ENCODE results near the gene ZNF117. TPM values are rescaled to one million over a fixed set of nuclear protein-coding genes. Genes with fewer than 3 reads are reported as not detected.

Gene ZNF117
- total RNA-seq (2021; ENCODE audit: unreplicated experiment) (2.5 TPM), Bru-seq, nascent RNA (percentile 57 among the genes with signal in this experiment), BruChase-seq, experiment 1, labeled RNA remaining after a 6-hour chase (percentile 75 among the genes with signal in this experiment), BruChase-seq, experiment 2, labeled RNA remaining after a 2-hour chase (percentile 67 among the genes with signal in this experiment)
- 0.49 and 0.60 TPM in 2 replicates for polyA plus RNA-seq (2012)
- long read RNA-seq, full-length matches to known transcripts: 2 of 5 reads
- long read RNA-seq, partial matches to known transcripts: 0 of 5 reads
- long read RNA-seq, other reads (novel, unspliced or antisense): 3 of 5 reads

DNA sequence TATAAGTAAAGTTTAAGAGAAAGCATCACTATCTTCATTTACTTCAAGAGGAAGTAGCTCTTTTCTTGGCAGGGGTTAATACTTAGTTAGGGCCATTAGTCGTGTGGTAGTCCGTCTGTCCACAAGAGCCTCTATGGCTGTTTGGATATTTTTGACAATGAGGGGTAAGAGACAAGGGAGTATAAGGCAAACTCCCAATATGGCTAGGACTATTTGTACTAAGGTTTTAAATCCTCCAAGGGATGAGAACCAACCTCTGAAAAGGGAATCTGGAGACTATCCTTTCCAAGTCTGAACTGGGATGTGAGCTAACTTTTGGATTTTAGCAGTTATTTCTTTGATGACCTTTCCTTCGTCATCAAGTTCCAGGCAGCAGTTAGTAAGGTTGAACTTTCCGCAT, at the start of gene ZNF117:
Gene ZNF117 (minus strand): TSS at position 101 of the 400 bp plus-strand sequence.
- CTCF ChIA-PET: no interaction called here
- DNase-seq (ENCODE audit: low read depth, low spot score): no peak
- intact Hi-C loops (cut with micrococcal nuclease): no loop called here

More for the DNA sequence above, at the start of gene ZNF117:
- no peak within 1 kb of the TSS for H2AFZ ChIP-seq (ENCODE audit: low read depth, low read length, poor library complexity, severe bottlenecking)
- no peak for TF ChIP-seq EZH2 (IDR thresholded peaks at IDR 0.05)
- TF ChIP-seq EGR1 (IDR thresholded peaks at IDR 0.05; ENCODE audit: low read depth): no peak
- TF ChIP-seq, protein P1, sequence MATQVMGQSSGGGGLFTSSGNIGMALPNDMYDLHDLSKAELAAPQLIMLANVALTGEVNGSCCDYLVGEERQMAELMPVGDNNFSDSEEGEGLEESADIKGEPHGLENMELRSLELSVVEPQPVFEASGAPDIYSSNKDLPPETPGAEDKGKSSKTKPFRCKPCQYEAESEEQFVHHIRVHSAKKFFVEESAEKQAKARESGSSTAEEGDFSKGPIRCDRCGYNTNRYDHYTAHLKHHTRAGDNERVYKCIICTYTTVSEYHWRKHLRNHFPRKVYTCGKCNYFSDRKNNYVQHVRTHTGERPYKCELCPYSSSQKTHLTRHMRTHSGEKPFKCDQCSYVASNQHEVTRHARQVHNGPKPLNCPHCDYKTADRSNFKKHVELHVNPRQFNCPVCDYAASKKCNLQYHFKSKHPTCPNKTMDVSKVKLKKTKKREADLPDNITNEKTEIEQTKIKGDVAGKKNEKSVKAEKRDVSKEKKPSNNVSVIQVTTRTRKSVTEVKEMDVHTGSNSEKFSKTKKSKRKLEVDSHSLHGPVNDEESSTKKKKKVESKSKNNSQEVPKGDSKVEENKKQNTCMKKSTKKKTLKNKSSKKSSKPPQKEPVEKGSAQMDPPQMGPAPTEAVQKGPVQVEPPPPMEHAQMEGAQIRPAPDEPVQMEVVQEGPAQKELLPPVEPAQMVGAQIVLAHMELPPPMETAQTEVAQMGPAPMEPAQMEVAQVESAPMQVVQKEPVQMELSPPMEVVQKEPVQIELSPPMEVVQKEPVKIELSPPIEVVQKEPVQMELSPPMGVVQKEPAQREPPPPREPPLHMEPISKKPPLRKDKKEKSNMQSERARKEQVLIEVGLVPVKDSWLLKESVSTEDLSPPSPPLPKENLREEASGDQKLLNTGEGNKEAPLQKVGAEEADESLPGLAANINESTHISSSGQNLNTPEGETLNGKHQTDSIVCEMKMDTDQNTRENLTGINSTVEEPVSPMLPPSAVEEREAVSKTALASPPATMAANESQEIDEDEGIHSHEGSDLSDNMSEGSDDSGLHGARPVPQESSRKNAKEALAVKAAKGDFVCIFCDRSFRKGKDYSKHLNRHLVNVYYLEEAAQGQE (IDR thresholded peaks at IDR 0.05; ENCODE audit: low read depth): no peak
- no peak for TF ChIP-seq JUND (IDR thresholded peaks at IDR 0.05)
- no peak for TF ChIP-seq SP1 (IDR thresholded peaks at IDR 0.05; ENCODE audit: low read depth)
- TF ChIP-seq RAD21 (IDR thresholded peaks at IDR 0.05; ENCODE audit: low read depth): no peak
- no peak for TF ChIP-seq CEBPB (IDR thresholded peaks at IDR 0.05; ENCODE audit: low read depth)
- no peak for TF ChIP-seq CBX3 (IDR thresholded peaks at IDR 0.05; ENCODE audit: low read depth)
- TF ChIP-seq POLR2AphosphoS5 (IDR thresholded peaks at IDR 0.05; ENCODE audit: low read depth, low read length): no peak
- no peak for TF ChIP-seq ZNF274 (IDR thresholded peaks at IDR 0.05; ENCODE audit: low read depth, low read length)
- TF ChIP-seq, protein P2, sequence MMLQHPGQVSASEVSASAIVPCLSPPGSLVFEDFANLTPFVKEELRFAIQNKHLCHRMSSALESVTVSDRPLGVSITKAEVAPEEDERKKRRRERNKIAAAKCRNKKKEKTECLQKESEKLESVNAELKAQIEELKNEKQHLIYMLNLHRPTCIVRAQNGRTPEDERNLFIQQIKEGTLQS (IDR thresholded peaks at IDR 0.05): no peak
- no peak for TF ChIP-seq FOSL1 (IDR thresholded peaks at IDR 0.05; ENCODE audit: low read depth)
- no peak for TF ChIP-seq YY1 (IDR thresholded peaks at IDR 0.05; ENCODE audit: extremely low read depth, insufficient replicate concordance, low read depth, low read length)
- TF ChIP-seq TCF7L2 (IDR thresholded peaks at IDR 0.05; ENCODE audit: borderline replicate concordance, extremely low read depth, insufficient read depth, insufficient read length): no peak
- TF ChIP-seq, protein P3, sequence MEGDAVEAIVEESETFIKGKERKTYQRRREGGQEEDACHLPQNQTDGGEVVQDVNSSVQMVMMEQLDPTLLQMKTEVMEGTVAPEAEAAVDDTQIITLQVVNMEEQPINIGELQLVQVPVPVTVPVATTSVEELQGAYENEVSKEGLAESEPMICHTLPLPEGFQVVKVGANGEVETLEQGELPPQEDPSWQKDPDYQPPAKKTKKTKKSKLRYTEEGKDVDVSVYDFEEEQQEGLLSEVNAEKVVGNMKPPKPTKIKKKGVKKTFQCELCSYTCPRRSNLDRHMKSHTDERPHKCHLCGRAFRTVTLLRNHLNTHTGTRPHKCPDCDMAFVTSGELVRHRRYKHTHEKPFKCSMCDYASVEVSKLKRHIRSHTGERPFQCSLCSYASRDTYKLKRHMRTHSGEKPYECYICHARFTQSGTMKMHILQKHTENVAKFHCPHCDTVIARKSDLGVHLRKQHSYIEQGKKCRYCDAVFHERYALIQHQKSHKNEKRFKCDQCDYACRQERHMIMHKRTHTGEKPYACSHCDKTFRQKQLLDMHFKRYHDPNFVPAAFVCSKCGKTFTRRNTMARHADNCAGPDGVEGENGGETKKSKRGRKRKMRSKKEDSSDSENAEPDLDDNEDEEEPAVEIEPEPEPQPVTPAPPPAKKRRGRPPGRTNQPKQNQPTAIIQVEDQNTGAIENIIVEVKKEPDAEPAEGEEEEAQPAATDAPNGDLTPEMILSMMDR (IDR thresholded peaks at IDR 0.05 in 2 of 3, conservative IDR thresholded peaks at IDR 0.05 in 1 of 3; ENCODE audit: borderline replicate concordance in 1 of 3, insufficient read depth in 1 of 3, low read depth in 2 of 3, low read length in 2 of 3): no peak
- no peak for TF ChIP-seq SIN3A (IDR thresholded peaks at IDR 0.05; ENCODE audit: low read depth)
- TF ChIP-seq, protein P4, sequence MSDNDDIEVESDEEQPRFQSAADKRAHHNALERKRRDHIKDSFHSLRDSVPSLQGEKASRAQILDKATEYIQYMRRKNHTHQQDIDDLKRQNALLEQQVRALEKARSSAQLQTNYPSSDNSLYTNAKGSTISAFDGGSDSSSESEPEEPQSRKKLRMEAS (IDR thresholded peaks at IDR 0.05): no peak
- BruUV-seq (replicated peaks): TSS peak; percentile 11
- no peak within 1 kb of the TSS for H3K9ac ChIP-seq (ENCODE audit: low read length)
- H4K20me1 ChIP-seq (ENCODE audit: insufficient read depth): no peaks in the 10 kb centered on the region
- H3K9me3 ChIP-seq (ENCODE audit: control insufficient read depth in 1 of 2, insufficient read depth in 1 of 2, low read depth in 1 of 2, low read length in 2 of 2): peaks cover 11 to 19% of the 10 kb centered on the region in 2 experiments; a peak in 3 of 4 replicates
- H3K27me3 ChIP-seq (ENCODE audit: insufficient read depth, low read length): no peaks in the 10 kb centered on the region
- H3K36me3 ChIP-seq (ENCODE audit: control insufficient read depth in 1 of 2, insufficient read depth in 2 of 2, low read length in 2 of 2): no peaks in the 10 kb centered on the region
- H3K4me2 ChIP-seq (ENCODE audit: low read length): no peak within 1 kb of the TSS
- no peaks in the 10 kb centered on the region for H3K4me1 ChIP-seq (ENCODE audit: control insufficient read depth in 1 of 2, insufficient read depth in 2 of 2, low read length in 2 of 2)
- no peak within 1 kb of the TSS for H3K4me3 ChIP-seq (replicated peaks in 1 of 2; ENCODE audit: low read depth in 1 of 2, low read length in 2 of 2)
- ChIA-PET RAD21 (ENCODE audit: low non-redundant PET in 1 of 2, low total read pairs in 2 of 2, uncharacterized antibody in 2 of 2, unreplicated experiment in 2 of 2) (no interaction called here), POLR2A (no interaction called here)
- no peak within 1 kb of the TSS for H3K27ac ChIP-seq (ENCODE audit: low read depth, low read length)
- H3K9me2 ChIP-seq (ENCODE audit: insufficient read depth): no peaks in the 10 kb centered on the region
- no peak for ATAC-seq
- H3K79me2 ChIP-seq (ENCODE audit: insufficient read depth, low read length): no peaks in the 10 kb centered on the region

Measured in HCT116 (cell line).